Neural progenitor cell (in vitro differentiated cells): Measurements from ENCODE around the gene PARP4.

Experiments used
- CTCF ChIP-seq: fragments of 200-600 bp; sonication (generic); IDR thresholded peaks from 2 replicates; pipeline ENCODE4 v1.5.1; 2017; ENCODE audit warnings: antibody characterized with exemption, mild to moderate bottlenecking
- EZH2 ChIP-seq: fragments of 200-600 bp; sonication (generic); IDR thresholded peaks from 2 replicates; pipeline ENCODE4 v1.6.1; 2017; ENCODE audit warnings: antibody characterized with exemption, mild to moderate bottlenecking, moderate library complexity
- EZH2phosphoT487 ChIP-seq: fragments of 200-600 bp; sonication (generic); IDR thresholded peaks from 2 replicates; pipeline ENCODE4 v1.6.1; 2017; ENCODE audit warnings: antibody characterized with exemption

DNA sequence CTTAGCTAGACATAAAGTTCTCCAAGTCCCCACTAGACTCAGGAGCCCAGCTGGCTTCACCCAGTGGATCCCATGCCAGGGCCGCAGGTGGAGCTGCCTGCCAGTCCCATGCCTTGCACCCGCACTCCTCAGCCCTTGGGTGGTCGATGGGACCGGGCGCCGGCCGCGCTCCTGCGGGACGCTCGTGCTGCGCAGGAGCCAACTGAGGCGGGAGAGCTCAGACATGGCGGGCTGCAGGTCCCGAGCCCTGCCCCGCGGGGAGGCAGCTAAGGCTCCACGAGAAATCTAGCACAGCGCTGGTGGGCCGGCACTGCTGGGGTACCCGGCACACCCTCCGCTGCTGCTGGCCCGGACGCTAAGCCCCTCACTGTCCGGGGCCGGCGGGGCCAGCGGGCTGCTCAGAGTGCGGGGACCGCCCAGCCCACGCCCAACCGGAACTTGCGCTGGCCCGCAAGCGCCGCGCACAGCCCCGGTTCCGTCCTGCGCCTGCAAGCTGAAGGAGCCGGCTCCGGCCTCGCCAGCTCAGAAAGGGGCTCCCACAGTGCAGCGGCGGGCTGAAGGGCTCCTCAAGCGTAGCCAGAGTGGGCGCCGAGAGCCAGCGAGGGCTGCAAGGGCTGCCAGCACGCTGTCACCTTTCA is 5.8 kb downstream of the PARP4 start:
- no peak for TF ChIP-seq CTCF
- TF ChIP-seq EZH2phosphoT487: no peak
- no peak for TF ChIP-seq EZH2
